Measurements from ENCODE around the gene DMRT3. TPM values are rescaled to one million over a fixed set of nuclear protein-coding genes. Genes with fewer than 3 reads are reported as not detected.

The DMRT3 gene
- total RNA-seq: not detected in 2 replicates

GRCh38 chr9:976258-976942, at the start of gene DMRT3:
Gene DMRT3 (plus strand): TSS chr9:976655. CDS start chr9:977002, 347 bp downstream.

Small RNA genes within 50 kb of the gene (small RNA-seq; reads per million reads assigned to genes)
- gene RNU6-1073P: not detected

Other genes starting within 250 kb of the DMRT3 start
- gene DMRT1, start 135.0 kb upstream of the DMRT3 start, total RNA-seq: not detected in 2 replicates
- not detected in 2 replicates for gene DMRT2, start 73.7 kb downstream of the DMRT3 start, total RNA-seq

All from articular chondrocyte of knee joint (primary cell).